Neural cell (in vitro differentiated cells): ENCODE measurements around the gene TSEN2. TPM values are rescaled to one million over a fixed set of nuclear protein-coding genes. Genes with fewer than 3 reads are reported as not detected.

Experiments used
- H2AFZ ChIP-seq: fragments of 200-600, 300-800 bp; sonication (generic), shearing (Covaris generic); 2 replicates; pipeline ENCODE4 v1.6.0; 2014; ENCODE audit warnings: low read depth, mild to moderate bottlenecking, antibody characterized with exemption, low read length, moderate library complexity
- H3F3A ChIP-seq: fragments of 200-600 bp; shearing (Covaris generic); 2 replicates; pipeline ENCODE4 v1.6.1; 2016; ENCODE audit warnings: mild to moderate bottlenecking, moderate library complexity, mixed read lengths, antibody characterized with exemption, low read length; ENCODE audit not compliant: insufficient read depth, poor library complexity, severe bottlenecking
- H3K27ac ChIP-seq: fragments of 200-600, 300-800 bp; sonication (generic), shearing (Covaris generic); 2 replicates; pipeline ENCODE4 v1.5.1; 2014; ENCODE audit warnings: mild to moderate bottlenecking, low read length, moderate library complexity
- H3K27me3 ChIP-seq: fragments of 300-800, 200-600 bp; sonication (generic), shearing (Covaris generic); 2 replicates; pipeline ENCODE4 v1.6.0; 2014; ENCODE audit warnings: mild to moderate bottlenecking, low read depth, low read length, moderate library complexity; ENCODE audit not compliant: insufficient read depth
- H3K36me3 ChIP-seq: fragments of 300-800, 200-600 bp; sonication (generic), shearing (Covaris generic); 2 replicates; pipeline ENCODE4 v1.5.1; 2014; ENCODE audit warnings: mild to moderate bottlenecking, antibody characterized with exemption, low read length, moderate library complexity; ENCODE audit not compliant: insufficient read depth
- H3K4me2 ChIP-seq: fragments of 300-800, 200-600 bp; sonication (generic), shearing (Covaris generic); 2 replicates; pipeline ENCODE4 v1.6.0; 2014; ENCODE audit warnings: mild to moderate bottlenecking, low read length
- H3K4me3 ChIP-seq: fragments of 300-800, 200-600 bp; sonication (generic), shearing (Covaris generic); 2 replicates; pipeline ENCODE4 v1.5.1; 2014; ENCODE audit warnings: mild to moderate bottlenecking, low read length, moderate library complexity
- H3K79me2 ChIP-seq: fragments of 200-600 bp; shearing (Covaris generic); replicated peaks from 2 replicates; pipeline ENCODE4 v1.6.0; 2014; ENCODE audit warnings: mild to moderate bottlenecking, low read length, moderate library complexity; ENCODE audit not compliant: insufficient read depth
- H3K9ac ChIP-seq: fragments of 300-800, 200-600 bp; sonication (generic), shearing (Covaris generic); 2 replicates; pipeline ENCODE4 v1.6.1; 2016; ENCODE audit warnings: mild to moderate bottlenecking, low read length, mixed read lengths
- H3K9me2 ChIP-seq: fragments of 200-600 bp; shearing (Covaris generic); 2 replicates; pipeline ENCODE4 v1.6.1; 2016; ENCODE audit warnings: mild to moderate bottlenecking, low read length, mixed read lengths; ENCODE audit not compliant: insufficient read depth
- H3K9me3 ChIP-seq: fragments of 200-600, 300-800 bp; sonication (generic), shearing (Covaris generic); 2 replicates; pipeline ENCODE4 v1.6.1; 2016; ENCODE audit warnings: mild to moderate bottlenecking, mixed run types, low read length, moderate library complexity, mixed read lengths
- H4K20me1 ChIP-seq: fragments of 200-600 bp; shearing (Covaris generic); 2 replicates; pipeline ENCODE4 v1.6.1; 2016; ENCODE audit warnings: mild to moderate bottlenecking, mixed run types; ENCODE audit not compliant: insufficient read depth
- CTCF ChIP-seq: fragments of 450-650 bp; IDR thresholded peaks from 2 replicates; pipeline ENCODE4 v1.5.1; 2014; ENCODE audit warnings: antibody characterized with exemption, mild to moderate bottlenecking, moderate library complexity; ENCODE audit not compliant: poor library complexity, severe bottlenecking
- EP300 ChIP-seq: fragments of 450-650 bp; conservative IDR thresholded peaks from 2 replicates; pipeline ENCODE4 v1.6.1; 2014; ENCODE audit warnings: antibody characterized with exemption, mild to moderate bottlenecking, moderate library complexity; ENCODE audit not compliant: poor library complexity, severe bottlenecking
- EZH2 ChIP-seq: fragments of 200-600, 300-800 bp; shearing (Covaris generic), sonication (generic); IDR thresholded peaks from 2 replicates; pipeline ENCODE4 v1.6.1; 2014; ENCODE audit warnings: antibody characterized with exemption, low read length, borderline replicate concordance, mild to moderate bottlenecking; ENCODE audit not compliant: insufficient read depth, poor library complexity, severe bottlenecking
- MXI1 ChIP-seq: fragments of 450-650 bp; conservative IDR thresholded peaks from 2 replicates; pipeline ENCODE4 v1.6.1; 2014; ENCODE audit warnings: antibody characterized with exemption, mild to moderate bottlenecking; ENCODE audit not compliant: poor library complexity, severe bottlenecking
- POLR2AphosphoS5 ChIP-seq: IDR thresholded peaks from 2 replicates; pipeline ENCODE4 v1.6.1; 2012
- RAD21 ChIP-seq: fragments of 450-650 bp; conservative IDR thresholded peaks from 2 replicates; pipeline ENCODE4 v1.6.1; 2014; ENCODE audit warnings: antibody characterized with exemption, mild to moderate bottlenecking, moderate library complexity
- REST ChIP-seq: IDR thresholded peaks from 2 replicates; pipeline ENCODE4 v1.6.1; 2012; ENCODE audit warnings: borderline replicate concordance
- SMC3 ChIP-seq: fragments of 450-650 bp; conservative IDR thresholded peaks from 2 replicates; pipeline ENCODE4 v1.6.1; 2014; ENCODE audit warnings: antibody characterized with exemption, mild to moderate bottlenecking, moderate library complexity; ENCODE audit not compliant: poor library complexity
- TAF1 ChIP-seq: IDR thresholded peaks from 2 replicates; pipeline ENCODE4 v1.6.1; 2012; ENCODE audit warnings: low read depth
- polyA plus RNA-seq: library from polyadenylated mRNA; depleted of rRNA; stranded (reverse); fragments of >200 nt; gene quantifications from 2 replicates; pipeline ENCODE4 v1.2.3, GENCODE V29; 2014

Gene TSEN2
- polyA plus RNA-seq, 1 donor from 2014 or later: 22.6 TPM

GRCh38 chr3:12460127-12460526, 24.2 kb upstream of the TSEN2 start:
- Histone ChIP-seq H3K9me2 (no peaks in the 10 kb centered on the region), H3K9ac (no peak overlapping the region), H3K27me3 (no peaks in the 10 kb centered on the region), H3K36me3 (no peaks in the 10 kb centered on the region), H3K4me3 (no peak overlapping the region), H3K9me3 (no peaks in the 10 kb centered on the region), H3K4me2 (no peak overlapping the region), H3F3A (no peaks in the 10 kb centered on the region), H4K20me1 (no peaks in the 10 kb centered on the region), H2AFZ (no peak overlapping the region), H3K79me2 (no peaks in the 10 kb centered on the region), H3K27ac (no peak overlapping the region)
- TF ChIP-seq POLR2AphosphoS5 (no peak), RAD21 (no peak), MXI1 (no peak), EP300 (no peak), EZH2 (no peak), CTCF (no peak), REST (no peak), SMC3 (no peak), TAF1 (no peak)

GRCh38 chr3:12461097-12461649, 23.1 kb upstream of the TSEN2 start:
- Histone ChIP-seq H3K27ac (no peak overlapping the region), H2AFZ (no peak overlapping the region), H3K79me2 (no peaks in the 10 kb centered on the region), H4K20me1 (no peaks in the 10 kb centered on the region), H3K9ac (no peak overlapping the region), H3K9me3 (no peaks in the 10 kb centered on the region), H3K4me2 (no peak overlapping the region), H3K27me3 (no peaks in the 10 kb centered on the region), H3K9me2 (no peaks in the 10 kb centered on the region), H3K4me3 (no peak overlapping the region), H3F3A (no peaks in the 10 kb centered on the region), H3K36me3 (no peaks in the 10 kb centered on the region)
- TF ChIP-seq TAF1 (no peak), POLR2AphosphoS5 (no peak), SMC3 (no peak), EP300 (no peak), REST (no peak), RAD21 (no peak), CTCF (no peak), MXI1 (no peak), EZH2 (no peak)
